Gastroesophageal sphincter (tissue), 4 donors: ENCODE data around the gene ABTB2. TPM values are rescaled to one million over a fixed set of nuclear protein-coding genes. Genes with fewer than 3 reads are reported as not detected.

Source experiments
- ATAC-seq: fragments of 150-250 bp; one replicate; pipeline ENCODE4 v1.9.1; 2016; ENCODE audit warnings: mild to moderate bottlenecking, moderate library complexity
- H3K27ac ChIP-seq, 4 donors: fragments of 200-600 bp; sonication (generic) in 3 of 4; 1 replicate in 3 of 4; 2 replicates in 1 of 4; pipeline ENCODE4 v1.5.1; 2016 to 2019
- H3K27me3 ChIP-seq: fragments of 200-600 bp; sonication (generic); one replicate; pipeline ENCODE4 v1.5.1; 2019
- H3K36me3 ChIP-seq, 2 donors: fragments of 200-600 bp; sonication (generic); one replicate each; pipeline ENCODE4 v1.5.1; 2019; ENCODE audit warnings: control low read depth in 1 of 2
- H3K4me1 ChIP-seq, 3 donors: fragments of 200-600 bp; sonication (generic); 1 replicate in 2 of 3; 2 replicates in 1 of 3; pipeline ENCODE4 v1.5.1; 2016 to 2019; ENCODE audit warnings: control low read depth in 2 of 3
- H3K4me3 ChIP-seq, 2 donors: fragments of 200-600 bp; sonication (generic); one replicate each; pipeline ENCODE4 v1.5.1; 2019; ENCODE audit warnings: mild to moderate bottlenecking in 1 of 2, moderate library complexity in 1 of 2
- H3K9me3 ChIP-seq, 3 donors: fragments of 200-600 bp; sonication (generic); one replicate each; pipeline ENCODE4 v1.5.1; 2017 to 2019; ENCODE audit warnings: control low read depth in 2 of 3
- POLR2A ChIP-seq, 2 donors: fragments of 450-650 bp; IDR thresholded peaks; one replicate each; pipeline ENCODE4 v1.6.1; 2017; ENCODE audit warnings: antibody characterized with exemption in 2 of 2, mild to moderate bottlenecking in 2 of 2, moderate library complexity in 1 of 2
- WGBS, 2 donors: methylation state at CpG; one replicate each; pipeline ENCODE4 v1.1.5; 2018; ENCODE audit warnings: low coverage in 1 of 2; 5-methylcytosine and 5-hydroxymethylcytosine counted together
- small RNA-seq, 4 donors: library from RNA; depleted of rRNA; stranded (forward); fragments of <200 nt; gene quantifications; one replicate each; pipeline ENCODE3, GENCODE V24; 2016
- total RNA-seq, 4 donors: library from RNA; depleted of rRNA; stranded (reverse); fragments of >200 nt; gene quantifications; one replicate each; pipeline ENCODE4 v1.1.0, GENCODE V29; 2016
- TF ChIP-seq, protein P1 (sequence below), 4 experiments: fragments of 200-600 bp in 2 of 4; fragments of 450-650 bp in 2 of 4; sonication (generic) in 1 of 4; IDR thresholded peaks; one replicate each; pipeline ENCODE4 v1.5.1; 2017 to 2019; ENCODE audit warnings: antibody characterized with exemption in 4 of 4, mild to moderate bottlenecking in 2 of 4, moderate library complexity in 2 of 4

Gene ABTB2
- total RNA-seq, 4 donors from 2014 or later = 4.1 to 11.0 (median 7.5) TPM

DNA sequence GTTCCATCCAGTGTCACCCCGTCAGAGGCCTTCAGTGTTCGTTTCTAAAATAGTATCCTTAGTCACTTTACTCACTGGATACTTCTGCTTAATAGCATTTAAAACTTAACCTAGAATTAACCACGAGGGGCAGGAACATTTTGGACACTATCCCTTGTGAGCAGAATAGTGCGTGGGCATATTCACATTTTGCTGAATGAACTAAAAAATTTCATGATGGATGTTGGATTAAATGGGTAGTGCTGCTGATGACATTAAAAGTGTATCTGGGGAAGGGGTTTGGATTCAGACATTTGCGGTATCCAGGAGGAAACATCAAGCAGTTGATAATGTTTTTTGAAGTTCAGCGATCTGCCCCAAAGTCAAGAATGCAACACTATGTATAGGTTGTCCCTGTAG is 253.1 kb downstream of the ABTB2 start:
- H3K27me3 ChIP-seq = no peaks in the 10 kb centered on the region
- 8 to 12% methylated on average over 6 of the region's 6 CpGs for WGBS, 2 donors
- peak overlapping the region; percentile 92 to 98 (median 94) for H3K27ac ChIP-seq
- H3K36me3 ChIP-seq = peaks cover 3 to 48% of the 10 kb centered on the region in 2 donors
- no peaks in the 10 kb centered on the region for H3K9me3 ChIP-seq
- TF ChIP-seq, protein P1, sequence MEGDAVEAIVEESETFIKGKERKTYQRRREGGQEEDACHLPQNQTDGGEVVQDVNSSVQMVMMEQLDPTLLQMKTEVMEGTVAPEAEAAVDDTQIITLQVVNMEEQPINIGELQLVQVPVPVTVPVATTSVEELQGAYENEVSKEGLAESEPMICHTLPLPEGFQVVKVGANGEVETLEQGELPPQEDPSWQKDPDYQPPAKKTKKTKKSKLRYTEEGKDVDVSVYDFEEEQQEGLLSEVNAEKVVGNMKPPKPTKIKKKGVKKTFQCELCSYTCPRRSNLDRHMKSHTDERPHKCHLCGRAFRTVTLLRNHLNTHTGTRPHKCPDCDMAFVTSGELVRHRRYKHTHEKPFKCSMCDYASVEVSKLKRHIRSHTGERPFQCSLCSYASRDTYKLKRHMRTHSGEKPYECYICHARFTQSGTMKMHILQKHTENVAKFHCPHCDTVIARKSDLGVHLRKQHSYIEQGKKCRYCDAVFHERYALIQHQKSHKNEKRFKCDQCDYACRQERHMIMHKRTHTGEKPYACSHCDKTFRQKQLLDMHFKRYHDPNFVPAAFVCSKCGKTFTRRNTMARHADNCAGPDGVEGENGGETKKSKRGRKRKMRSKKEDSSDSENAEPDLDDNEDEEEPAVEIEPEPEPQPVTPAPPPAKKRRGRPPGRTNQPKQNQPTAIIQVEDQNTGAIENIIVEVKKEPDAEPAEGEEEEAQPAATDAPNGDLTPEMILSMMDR (IDR thresholded peaks at IDR 0.05) = peak in 1 of 4 experiments; percentile 15
- TF ChIP-seq POLR2A (IDR thresholded peaks at IDR 0.05) = no peak
- no peak for ATAC-seq
- peaks cover 0 to 38% (median 10%) of the 10 kb centered on the region in 3 donors for H3K4me1 ChIP-seq
- peak overlapping the region; percentile 62 to 78 for H3K4me3 ChIP-seq

Small RNAs within 50 kb of the gene (small RNA-seq; reads per million reads assigned to genes)
- 0 reads per million in 4 donors for gene AL035079.1
- gene RF00019 = 0 reads per million in 4 donors

Other genes starting within 250 kb of the ABTB2 start
- 100 to 1,000 TPM in 3 of 4 donors, 10 to 100 TPM in 1; 81.0 to 213 (median 125) TPM for gene CAT, start 80.9 kb upstream of the ABTB2 start, total RNA-seq
- gene ELF5, start 155.8 kb upstream of the ABTB2 start, total RNA-seq = 1 to 10 TPM in 1 of 4 donors, not detected in 3; 1.1 TPM